RWPE2 (cell line): ENCODE results near the gene ADORA1.
A peak's percentile ranks its signal among the peaks of the same experiment; 100 is the strongest.

Source experiments
- ATAC-seq: fragments of 200-7000 bp; cut with Tn5 transposase; 3 replicates; pipeline ENCODE4 v1.9.1; 2021; ENCODE audit warnings: low read depth
- DNase-seq: peaks from one replicate; pipeline ENCODE4 v3.0.0-alpha.2; 2020; ENCODE audit warnings: low spot score
- H3K27ac ChIP-seq: fragments of 450-650 bp; 2 replicates; pipeline ENCODE4 v1.5.1; 2017; ENCODE audit warnings: mild to moderate bottlenecking; ENCODE audit not compliant: poor library complexity, severe bottlenecking
- H3K27me3 ChIP-seq: fragments of 250-450 bp; sonication (Bioruptor Pico); 2 replicates; pipeline ENCODE4 v1.5.1; 2021; ENCODE audit warnings: mild to moderate bottlenecking, moderate library complexity; ENCODE audit not compliant: insufficient read depth, poor library complexity, severe bottlenecking
- H3K36me3 ChIP-seq: fragments of 250-450 bp; sonication (Bioruptor Pico); 2 replicates; pipeline ENCODE4 v1.5.1; 2020; ENCODE audit warnings: low read depth, mild to moderate bottlenecking, moderate library complexity
- H3K4me1 ChIP-seq: fragments of 250-450 bp; sonication (Bioruptor Pico); 2 replicates; pipeline ENCODE4 v1.5.1; 2021; ENCODE audit warnings: mild to moderate bottlenecking, moderate library complexity; ENCODE audit not compliant: insufficient read depth, poor library complexity, severe bottlenecking
- H3K4me3 ChIP-seq: fragments of 250-450 bp; sonication (Bioruptor Pico); 2 replicates; pipeline ENCODE4 v1.5.1; 2021; ENCODE audit warnings: mild to moderate bottlenecking, moderate library complexity; ENCODE audit not compliant: severe bottlenecking
- H3K9me3 ChIP-seq: fragments of 250-450 bp; sonication (Bioruptor Pico); 2 replicates; pipeline ENCODE4 v1.5.1; 2021; ENCODE audit warnings: mild to moderate bottlenecking, moderate library complexity; ENCODE audit not compliant: severe bottlenecking
- TF ChIP-seq, protein P1 (sequence below): fragments of 450-650 bp; IDR thresholded peaks from one replicate; pipeline ENCODE4 v1.5.1; 2017; ENCODE audit warnings: mild to moderate bottlenecking, moderate library complexity; ENCODE audit not compliant: poor library complexity, severe bottlenecking

ADORA1 gene

DNA sequence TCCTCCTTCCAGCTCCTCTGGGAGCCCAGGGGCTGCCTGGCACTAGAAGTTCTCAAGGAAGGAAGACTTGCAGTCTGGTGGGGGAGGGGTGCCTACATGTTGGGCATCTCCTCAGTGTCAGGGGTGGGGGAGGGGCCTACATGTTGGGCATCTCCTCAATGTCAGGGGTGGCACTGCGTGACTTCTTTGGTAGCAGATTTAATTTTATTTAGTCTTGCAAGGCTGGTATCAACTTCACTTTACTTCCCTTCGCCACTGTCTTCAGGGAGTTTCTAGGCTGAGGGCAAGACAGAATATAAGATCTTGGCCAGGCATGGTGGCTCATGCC is 18.5 kb downstream of the ADORA1 start:
- H3K27me3 ChIP-seq, result no peaks in the 10 kb centered on the region
- no peaks in the 10 kb centered on the region for H3K36me3 ChIP-seq
- TF ChIP-seq, protein P1, sequence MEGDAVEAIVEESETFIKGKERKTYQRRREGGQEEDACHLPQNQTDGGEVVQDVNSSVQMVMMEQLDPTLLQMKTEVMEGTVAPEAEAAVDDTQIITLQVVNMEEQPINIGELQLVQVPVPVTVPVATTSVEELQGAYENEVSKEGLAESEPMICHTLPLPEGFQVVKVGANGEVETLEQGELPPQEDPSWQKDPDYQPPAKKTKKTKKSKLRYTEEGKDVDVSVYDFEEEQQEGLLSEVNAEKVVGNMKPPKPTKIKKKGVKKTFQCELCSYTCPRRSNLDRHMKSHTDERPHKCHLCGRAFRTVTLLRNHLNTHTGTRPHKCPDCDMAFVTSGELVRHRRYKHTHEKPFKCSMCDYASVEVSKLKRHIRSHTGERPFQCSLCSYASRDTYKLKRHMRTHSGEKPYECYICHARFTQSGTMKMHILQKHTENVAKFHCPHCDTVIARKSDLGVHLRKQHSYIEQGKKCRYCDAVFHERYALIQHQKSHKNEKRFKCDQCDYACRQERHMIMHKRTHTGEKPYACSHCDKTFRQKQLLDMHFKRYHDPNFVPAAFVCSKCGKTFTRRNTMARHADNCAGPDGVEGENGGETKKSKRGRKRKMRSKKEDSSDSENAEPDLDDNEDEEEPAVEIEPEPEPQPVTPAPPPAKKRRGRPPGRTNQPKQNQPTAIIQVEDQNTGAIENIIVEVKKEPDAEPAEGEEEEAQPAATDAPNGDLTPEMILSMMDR, result no peak
- DNase-seq (no peak), ATAC-seq (no peak)
- no peak overlapping the region for H3K27ac ChIP-seq
- no peak overlapping the region for H3K4me3 ChIP-seq
- H3K9me3 ChIP-seq, result no peaks in the 10 kb centered on the region
- H3K4me1 ChIP-seq, result no peaks in the 10 kb centered on the region

DNA sequence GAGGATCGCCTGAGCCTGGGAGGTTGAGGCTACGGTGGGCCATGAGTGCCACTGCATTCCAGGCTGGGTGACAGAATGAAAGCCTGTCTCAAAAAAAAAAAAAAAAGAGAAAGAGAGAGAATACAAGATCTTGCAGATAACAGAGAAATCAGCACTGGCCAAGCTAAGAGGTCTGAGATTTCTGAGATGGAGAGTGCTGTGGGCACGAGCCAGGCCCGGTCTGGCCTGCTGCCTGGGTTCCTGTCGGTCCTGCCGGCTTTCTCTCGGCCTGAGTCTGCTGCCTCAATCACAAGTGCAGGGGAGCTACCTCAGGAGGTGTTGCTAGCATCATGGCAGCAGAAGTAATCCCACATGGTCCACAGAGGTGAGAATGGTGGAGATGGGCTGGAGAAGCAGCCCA is 19.0 kb downstream of the ADORA1 start:
- H3K4me3 ChIP-seq, result no peak overlapping the region

DNA sequence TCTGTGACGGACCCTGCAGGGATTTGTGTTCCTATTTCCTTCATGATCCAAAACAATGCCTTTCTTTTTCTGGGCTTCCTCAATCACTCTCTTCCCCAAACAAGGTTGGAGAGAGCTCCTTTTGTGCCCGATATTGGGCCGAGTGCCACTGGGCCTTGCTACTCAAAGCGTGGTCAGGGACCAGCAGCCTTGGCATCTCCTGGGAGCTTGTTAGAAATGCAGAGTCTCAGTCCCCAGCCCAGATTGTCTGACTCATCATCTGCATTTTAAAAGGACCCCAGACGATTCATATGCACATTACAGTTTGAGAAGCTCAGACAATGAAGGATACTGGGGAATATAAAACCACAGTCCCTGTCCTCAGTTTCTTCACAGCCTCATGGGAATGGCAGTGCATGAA is 19.9 kb downstream of the ADORA1 start:
- no peaks in the 10 kb centered on the region for H3K36me3 ChIP-seq
- H3K27ac ChIP-seq, result no peak overlapping the region
- H3K9me3 ChIP-seq, result no peaks in the 10 kb centered on the region
- ATAC-seq (no peak), DNase-seq (no peak)
- no peaks in the 10 kb centered on the region for H3K27me3 ChIP-seq
- TF ChIP-seq, protein P1, result no peak
- peaks cover 3% of the 10 kb centered on the region for H3K4me1 ChIP-seq
- H3K4me3 ChIP-seq, result no peak overlapping the region

More for the DNA sequence above, 19.0 kb downstream of the ADORA1 start:
- no peaks in the 10 kb centered on the region for H3K4me1 ChIP-seq
- DNase-seq, result no peak
- no peaks in the 10 kb centered on the region for H3K36me3 ChIP-seq
- no peak overlapping the region for H3K27ac ChIP-seq
- no peak for ATAC-seq
- no peaks in the 10 kb centered on the region for H3K27me3 ChIP-seq
- TF ChIP-seq, protein P1, result no peak
- H3K9me3 ChIP-seq, result no peaks in the 10 kb centered on the region

DNA sequence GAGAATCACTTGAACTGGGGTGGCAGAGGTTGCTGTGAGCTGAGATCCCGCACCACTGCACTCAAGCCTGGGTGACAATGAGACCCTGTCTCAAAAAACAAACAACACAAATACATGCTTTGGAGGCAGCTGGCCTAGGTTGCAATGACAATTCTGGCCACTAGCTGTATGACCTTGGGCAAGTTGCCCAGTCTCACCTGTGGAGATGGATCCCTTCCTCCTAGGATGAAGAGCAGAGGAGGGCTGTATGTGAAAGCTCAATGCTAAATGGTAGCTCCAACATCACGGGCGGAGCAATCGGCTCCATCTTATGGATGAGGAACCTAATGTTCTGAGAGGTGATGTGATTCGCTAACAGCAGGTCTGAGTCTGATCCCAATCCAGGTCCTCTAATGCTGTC is 20.6 kb downstream of the ADORA1 start:
- Histone ChIP-seq H3K9me3 (no peaks in the 10 kb centered on the region), H3K4me1 (peaks cover 9% of the 10 kb centered on the region), H3K27ac (no peak overlapping the region), H3K27me3 (no peaks in the 10 kb centered on the region), H3K36me3 (no peaks in the 10 kb centered on the region), H3K4me3 (no peak overlapping the region)
- ATAC-seq, result no peak
- no peak for DNase-seq
- TF ChIP-seq, protein P1, result peak; percentile 27

DNA sequence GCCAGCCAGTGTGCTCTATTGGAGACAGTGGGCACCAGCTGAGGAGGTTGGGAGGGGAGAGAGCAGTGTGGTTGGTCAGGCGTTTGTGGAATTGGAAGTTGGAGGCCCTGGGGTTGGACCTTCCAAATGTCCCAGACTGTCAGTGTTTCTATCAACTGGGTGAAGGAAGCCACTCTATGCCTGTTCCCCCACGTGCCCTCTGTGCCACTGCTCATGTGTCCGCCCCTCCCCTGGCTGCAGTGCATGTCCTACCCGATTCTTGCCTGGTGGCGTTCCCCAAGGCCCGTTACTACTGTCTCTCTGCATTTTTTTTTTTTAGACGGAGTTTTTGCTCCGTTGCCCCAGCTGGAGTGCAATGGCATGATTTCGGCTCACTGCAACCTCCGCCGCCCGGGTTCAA is 21.1 kb downstream of the ADORA1 start:
- DNase-seq (no peak), ATAC-seq (no peak)
- Histone ChIP-seq H3K27me3 (no peaks in the 10 kb centered on the region), H3K9me3 (no peaks in the 10 kb centered on the region), H3K27ac (no peak overlapping the region), H3K4me1 (peaks cover 14% of the 10 kb centered on the region), H3K36me3 (no peaks in the 10 kb centered on the region), H3K4me3 (no peak overlapping the region)
- TF ChIP-seq, protein P1, result no peak
